Naive B cell (primary cell): ENCODE results near the gene NSDHL. TPM values are rescaled to one million over a fixed set of nuclear protein-coding genes. Genes with fewer than 3 reads are reported as not detected.
A peak's percentile ranks its signal among the peaks of the same experiment; 100 is the strongest.
"Not testable (repeated sequence)": the region's sequence is repeated elsewhere in the genome, so short reads cannot be mapped to it uniquely, and the experiment has no call there.

Source experiments
- ATAC-seq, 2 donors: fragments of 150-1000 bp; cut with Tn5 transposase; 2 replicates each; pipeline ENCODE4 v1.10.0; 2021; ENCODE audit warnings: low read depth in 2 of 2, mild to moderate bottlenecking in 2 of 2, moderate library complexity in 2 of 2
- DNase-seq: peaks from one replicate; pipeline ENCODE4 v3.0.0; 2022
- H3K27ac Mint-ChIP-seq, 6 donors: one replicate each; pipeline ENCODE4 v1.8.0; 2020 to 2022; ENCODE audit warnings: mild to moderate bottlenecking in 6 of 6, mixed read lengths in 6 of 6, moderate library complexity in 5 of 6, inconsistent platforms in 2 of 6
- H3K27me3 Mint-ChIP-seq, 3 donors: one replicate each; pipeline ENCODE4 v1.8.0; 2021 to 2022; ENCODE audit warnings: mixed read lengths in 3 of 3, mild to moderate bottlenecking in 1 of 3
- H3K36me3 Mint-ChIP-seq, 2 donors: one replicate each; pipeline ENCODE4 v1.8.0; 2020 to 2022; ENCODE audit warnings: mixed read lengths in 2 of 2, inconsistent platforms in 1 of 2, mild to moderate bottlenecking in 1 of 2
- H3K4me1 Mint-ChIP-seq, 3 donors: one replicate each; pipeline ENCODE4 v1.8.0; 2020 to 2022; ENCODE audit warnings: mixed read lengths in 3 of 3, inconsistent platforms in 1 of 3, mild to moderate bottlenecking in 1 of 3, moderate library complexity in 1 of 3
- H3K4me3 Mint-ChIP-seq, 8 donors: one replicate each; pipeline ENCODE4 v1.8.0; 2020 to 2022; ENCODE audit warnings: mild to moderate bottlenecking in 8 of 8, mixed read lengths in 8 of 8, moderate library complexity in 8 of 8, inconsistent platforms in 2 of 8
- H3K9me3 Mint-ChIP-seq, 7 donors: one replicate each; pipeline ENCODE4 v1.8.0; 2020 to 2022; ENCODE audit warnings: mixed read lengths in 7 of 7, mild to moderate bottlenecking in 5 of 7, inconsistent platforms in 2 of 7, moderate library complexity in 1 of 7
- polyA plus RNA-seq, 6 donors: library from polyadenylated mRNA; unstranded; fragments of 300-500 nt; fragmentation: Illumina TruSeq; gene quantifications; one replicate each; pipeline ENCODE4 v1.2.3, GENCODE V29; 2021; ENCODE audit warnings: low read depth in 6 of 6

NSDHL gene
- polyA plus RNA-seq, 6 donors from 2014 or later, result 10.8 to 20.0 (median 15.4) TPM

GRCh38 chrX:152900937-152901445, 70.1 kb downstream of the NSDHL start:
- ATAC-seq (no peak), DNase-seq (no peak)
- Mint-ChIP-seq H3K4me1 (peaks cover 0 to 7% (median 0%) of the 10 kb centered on the region in 3 donors), H3K9me3 (peaks cover 0 to 2% (median 0%) of the 10 kb centered on the region in 7 donors), H3K27me3 (peaks cover 10 to 38% (median 28%) of the 10 kb centered on the region in 3 donors), H3K27ac (no peak overlapping the region), H3K4me3 (no peak overlapping the region), H3K36me3 (no peaks in the 10 kb centered on the region)

- no peaks in the 10 kb centered on the region for H3K36me3 Mint-ChIP-seq
- H3K4me1 Mint-ChIP-seq, result no peaks in the 10 kb centered on the region
- H3K27ac Mint-ChIP-seq, result no peak overlapping the region
- H3K4me3 Mint-ChIP-seq, result no peak overlapping the region
- H3K27me3 Mint-ChIP-seq, result peaks cover 4 to 32% (median 24%) of the 10 kb centered on the region in 3 donors
- peaks cover 0 to 2% (median 0%) of the 10 kb centered on the region in 7 donors for H3K9me3 Mint-ChIP-seq
- ATAC-seq (no peak), DNase-seq (no peak)
Observed at GRCh38 chrX:152901816-152902501, 71.1 kb downstream of the NSDHL start.

GRCh38 chrX:152902502-152902820, 71.6 kb downstream of the NSDHL start:
- Mint-ChIP-seq H3K27me3 (peaks cover 4 to 34% (median 26%) of the 10 kb centered on the region in 3 donors), H3K27ac (no peak overlapping the region), H3K4me1 (no peaks in the 10 kb centered on the region), H3K4me3 (no peak overlapping the region), H3K36me3 (no peaks in the 10 kb centered on the region), H3K9me3 (peaks cover 0 to 2% (median 0%) of the 10 kb centered on the region in 7 donors)
- DNase-seq (no peak), ATAC-seq (no peak)

- Mint-ChIP-seq H3K27me3 (peaks cover 4 to 43% (median 29%) of the 10 kb centered on the region in 3 donors), H3K36me3 (no peaks in the 10 kb centered on the region), H3K27ac (no peak overlapping the region), H3K9me3 (peaks cover 0 to 2% (median 0%) of the 10 kb centered on the region in 7 donors), H3K4me3 (no peak overlapping the region), H3K4me1 (no peaks in the 10 kb centered on the region)
- DNase-seq (no peak), ATAC-seq (no peak)
Observed at GRCh38 chrX:152903589-152903988, 72.7 kb downstream of the NSDHL start.

- Mint-ChIP-seq H3K4me3 (no peak overlapping the region), H3K36me3 (no peaks in the 10 kb centered on the region), H3K27me3 (peaks cover 4 to 43% (median 25%) of the 10 kb centered on the region in 3 donors), H3K27ac (no peak overlapping the region), H3K9me3 (peaks cover 0 to 2% (median 0%) of the 10 kb centered on the region in 7 donors), H3K4me1 (no peaks in the 10 kb centered on the region)
- ATAC-seq (peak in 1 of 2 donors; percentile 30), DNase-seq (peak; percentile 19)
Observed at GRCh38 chrX:152904151-152905080, 73.6 kb downstream of the NSDHL start.

DNA sequence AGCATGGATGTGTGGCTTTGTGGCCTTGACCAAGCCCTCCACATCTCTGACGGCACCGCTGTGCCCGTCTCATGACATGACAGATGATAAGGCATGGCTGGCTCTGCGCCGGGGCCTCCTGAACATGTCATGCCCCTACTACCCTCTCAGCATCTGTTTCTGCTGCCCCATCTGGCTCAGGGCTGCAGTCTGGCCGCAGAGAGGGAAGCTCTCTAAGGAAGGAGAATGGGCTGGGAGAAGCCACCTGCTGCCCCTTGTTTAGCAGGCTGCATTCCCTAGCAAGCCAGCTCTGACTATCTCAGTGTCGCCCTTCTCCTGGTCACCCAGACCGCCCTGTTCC, 74.2 kb downstream of the NSDHL start:
- no peak overlapping the region for H3K27ac Mint-ChIP-seq
- H3K9me3 Mint-ChIP-seq, result peaks cover 0 to 2% (median 0%) of the 10 kb centered on the region in 7 donors
- H3K4me3 Mint-ChIP-seq, result no peak overlapping the region
- peaks cover 0 to 2% (median 0%) of the 10 kb centered on the region in 3 donors for H3K4me1 Mint-ChIP-seq
- ATAC-seq, result no peak
- DNase-seq, result no peak
- H3K36me3 Mint-ChIP-seq, result no peaks in the 10 kb centered on the region
- H3K27me3 Mint-ChIP-seq, result peaks cover 4 to 40% (median 25%) of the 10 kb centered on the region in 3 donors

DNA sequence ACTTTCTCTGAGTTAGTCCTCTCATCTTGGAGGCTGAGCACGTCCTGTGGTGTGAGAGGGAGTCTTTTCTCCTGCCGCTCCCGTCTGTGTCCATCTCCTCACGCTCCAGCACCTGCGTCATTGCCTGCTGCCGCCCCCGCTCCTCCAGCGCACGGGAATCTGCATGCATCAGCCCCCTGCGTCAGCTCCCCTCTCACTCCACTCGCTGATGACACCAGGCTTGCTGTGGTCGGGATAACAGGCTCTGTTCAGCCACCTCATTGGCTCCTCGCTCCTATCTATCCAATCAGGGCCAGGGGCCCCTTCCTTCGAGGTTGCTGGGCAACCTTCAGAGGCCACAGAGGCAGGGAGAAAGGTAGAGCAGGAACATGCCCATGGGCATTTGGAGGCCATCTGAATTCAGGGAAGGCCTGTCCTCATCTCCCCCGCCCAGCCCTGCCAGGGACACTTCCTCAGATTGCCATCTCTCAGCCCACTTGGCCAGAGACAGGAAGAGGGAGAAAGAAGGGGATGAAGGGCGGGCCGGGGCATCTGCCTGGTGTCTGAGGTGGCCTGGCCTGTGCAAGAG, 76.3 kb downstream of the NSDHL start:
- ATAC-seq (no peak), DNase-seq (no peak)
- Mint-ChIP-seq H3K9me3 (peaks cover 0 to 2% (median 0%) of the 10 kb centered on the region in 7 donors), H3K4me3 (no peak overlapping the region), H3K36me3 (no peaks in the 10 kb centered on the region), H3K27ac (peak overlapping the region in 1 of 6 donors; percentile 73), H3K4me1 (peaks cover 0 to 3% (median 3%) of the 10 kb centered on the region in 3 donors), H3K27me3 (peaks cover 4 to 27% (median 25%) of the 10 kb centered on the region in 3 donors)

- Mint-ChIP-seq H3K27me3 (peaks cover 0 to 17% (median 17%) of the 10 kb centered on the region in 3 donors), H3K27ac (no peak overlapping the region), H3K4me3 (no peak overlapping the region), H3K4me1 (peaks cover 0 to 3% (median 3%) of the 10 kb centered on the region in 3 donors), H3K9me3 (peaks cover 0 to 4% (median 0%) of the 10 kb centered on the region in 7 donors), H3K36me3 (no peaks in the 10 kb centered on the region)
- ATAC-seq (no peak), DNase-seq (no peak)
Observed at GRCh38 chrX:152908486-152908885, 77.6 kb downstream of the NSDHL start.

GRCh38 chrX:152910018-152910417, 79.2 kb downstream of the NSDHL start:
- ATAC-seq, result peak; percentile 39 to 49
- peak overlapping the region in 1 of 8 donors; percentile 40 for H3K4me3 Mint-ChIP-seq

DNA sequence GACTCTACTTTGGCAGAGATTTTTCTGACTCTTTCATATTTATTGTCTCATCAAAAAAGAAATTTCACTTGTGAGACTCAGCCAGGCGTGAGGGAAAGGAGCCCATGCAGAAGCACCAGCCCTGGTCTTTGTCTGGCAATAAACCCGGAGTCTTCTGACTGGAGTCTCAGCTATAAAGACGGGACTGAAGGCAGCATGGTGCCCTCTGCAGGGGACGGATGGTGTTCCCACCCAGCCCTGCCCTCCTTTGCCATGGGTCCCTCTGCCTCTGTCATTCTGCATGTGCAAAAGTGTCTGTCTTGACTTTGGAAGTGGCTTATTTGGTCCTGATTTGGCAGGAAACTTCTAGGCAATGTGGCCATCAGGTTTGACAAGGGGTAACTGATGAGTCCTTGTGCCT, 81.2 kb downstream of the NSDHL start:
- DNase-seq, result no peak

More at GRCh38 chrX:152910018-152910417, 79.2 kb downstream of the NSDHL start:
- not testable (repeated sequence) for DNase-seq, H3K27ac Mint-ChIP-seq, H3K36me3 Mint-ChIP-seq, H3K4me1 Mint-ChIP-seq, H3K9me3 Mint-ChIP-seq
- peaks cover 0 to 25% (median 17%) of the 10 kb centered on the region in 3 donors for H3K27me3 Mint-ChIP-seq

DNA sequence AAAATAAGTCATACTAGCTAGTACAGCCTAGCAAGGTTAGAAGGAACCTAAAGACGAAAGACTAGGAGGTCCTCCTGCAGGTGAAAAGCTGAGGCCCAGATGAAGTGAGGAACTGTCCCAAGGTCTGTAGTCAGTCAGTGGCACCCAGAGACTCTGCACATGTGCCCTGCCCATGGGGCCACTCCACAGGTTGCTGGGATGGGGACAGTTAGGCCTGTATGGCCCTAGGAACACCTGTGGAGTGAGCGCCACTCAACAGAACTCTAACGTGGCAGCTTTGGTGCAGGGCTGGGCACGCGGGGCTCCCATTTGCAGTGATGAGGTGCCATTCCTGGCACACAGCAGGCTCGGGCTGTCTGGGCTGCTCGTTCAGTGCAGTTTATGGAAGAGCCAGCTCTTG, 81.8 kb downstream of the NSDHL start:
- DNase-seq (no peak), ATAC-seq (no peak)
- Mint-ChIP-seq H3K27me3 (peaks cover 3 to 15% (median 4%) of the 10 kb centered on the region in 3 donors), H3K9me3 (peaks cover 0 to 4% (median 0%) of the 10 kb centered on the region in 7 donors), H3K36me3 (no peaks in the 10 kb centered on the region), H3K27ac (no peak overlapping the region), H3K4me3 (no peak overlapping the region), H3K4me1 (peaks cover 0 to 10% (median 8%) of the 10 kb centered on the region in 3 donors)

More for the DNA sequence above, 81.2 kb downstream of the NSDHL start:
- Mint-ChIP-seq H3K4me3 (no peak overlapping the region), H3K27me3 (peaks cover 3 to 20% (median 10%) of the 10 kb centered on the region in 3 donors), H3K36me3 (no peaks in the 10 kb centered on the region), H3K9me3 (peaks cover 0 to 4% (median 0%) of the 10 kb centered on the region in 7 donors), H3K4me1 (peaks cover 0 to 10% (median 8%) of the 10 kb centered on the region in 3 donors), H3K27ac (no peak overlapping the region)
- no peak for ATAC-seq

GRCh38 chrX:152913346-152913745, 82.5 kb downstream of the NSDHL start:
- peaks cover 0 to 10% (median 8%) of the 10 kb centered on the region in 3 donors for H3K4me1 Mint-ChIP-seq
- H3K27me3 Mint-ChIP-seq, result peaks cover 0 to 8% (median 3%) of the 10 kb centered on the region in 3 donors
- DNase-seq (no peak), ATAC-seq (no peak)
- H3K36me3 Mint-ChIP-seq, result no peaks in the 10 kb centered on the region
- peaks cover 0 to 4% (median 0%) of the 10 kb centered on the region in 7 donors for H3K9me3 Mint-ChIP-seq
- H3K27ac Mint-ChIP-seq, result no peak overlapping the region
- H3K4me3 Mint-ChIP-seq, result peak overlapping the region in 1 of 8 donors; percentile 67

DNA sequence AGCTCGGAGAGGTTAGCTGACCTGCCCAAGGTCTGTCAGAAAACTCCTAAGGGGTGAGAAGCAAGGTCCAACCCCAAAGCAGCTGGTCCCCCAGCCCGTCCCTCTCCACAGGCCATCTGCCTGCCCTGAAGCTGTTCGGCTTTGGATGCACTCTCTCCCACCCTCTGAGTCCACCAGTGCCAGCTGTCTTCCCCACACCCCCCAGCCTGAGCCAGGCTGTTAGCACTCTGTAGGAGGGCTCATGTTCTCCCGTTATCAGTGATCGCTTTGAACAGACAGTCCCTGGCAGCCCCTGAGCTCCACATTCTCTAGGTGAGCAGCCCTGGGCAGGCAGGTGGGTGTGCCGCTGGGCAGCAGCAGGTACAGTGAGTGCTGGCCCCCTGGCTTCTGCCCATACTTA, 83.0 kb downstream of the NSDHL start:
- Mint-ChIP-seq H3K9me3 (peaks cover 0 to 4% (median 0%) of the 10 kb centered on the region in 7 donors), H3K27ac (no peak overlapping the region), H3K36me3 (no peaks in the 10 kb centered on the region), H3K27me3 (peaks cover 0 to 7% (median 3%) of the 10 kb centered on the region in 3 donors), H3K4me1 (peaks cover 0 to 12% (median 8%) of the 10 kb centered on the region in 3 donors), H3K4me3 (no peak overlapping the region)
- DNase-seq, result no peak
- no peak for ATAC-seq
